GM12878 (cell line): ENCODE data around the gene ANO9. TPM values are rescaled to one million over a fixed set of nuclear protein-coding genes. Genes with fewer than 3 reads are reported as not detected.

ENCODE experiments used
- ATAC-seq: fragments of 200-7000 bp; cut with Tn5 transposase; 3 replicates; pipeline ENCODE4 v1.9.1; 2020; ENCODE audit warnings: mild to moderate bottlenecking, moderate library complexity
- BruUV-seq: library from RNA; stranded (reverse); fragments of 400-500 nt; replicated peaks from 2 replicates; lab custom pipeline; 2021; lab: Mats Ljungman, UMichigan
- CTCF ChIA-PET: fragments of 300-600 bp; sonication (Branson Sonifier 250); formaldehyde crosslinking; extraction: SDS; loops from one replicate; lab custom pipeline; 2021; ENCODE audit warnings: inconsistent platforms; lab: Yijun Ruan, JAX
- POLR2A ChIA-PET: fragments of 350-600 bp; formaldehyde crosslinking; extraction: SDS; loops from one replicate; lab custom pipeline; 2021; ENCODE audit warnings: inconsistent platforms; lab: Charles Lee
- RAD21 ChIA-PET: fragments of 300-600 bp; sonication (Branson Sonifier 250); formaldehyde crosslinking; loops from one replicate; lab custom pipeline; 2023; ENCODE audit warnings: antibody characterized with exemption; ENCODE audit not compliant: unreplicated experiment; lab: Charles Lee
- SMC1A ChIA-PET: fragments of 300-600 bp; sonication (Branson Sonifier 250); formaldehyde crosslinking; loops from one replicate; lab custom pipeline; 2023; ENCODE audit not compliant: unreplicated experiment, uncharacterized antibody; lab: Charles Lee
- DNase-seq: peaks from one replicate; pipeline ENCODE4 v3.0.0-alpha.2; 2011; ENCODE audit warnings: low read depth, low spot score
- FAIRE-seq: peaks from 3 replicates; lab custom pipeline; 2011; peaks lifted over from hg19 to GRCh38; lab: Jason Lieb, UNC
- H2AFZ ChIP-seq: 2 replicates; pipeline ENCODE4 v1.6.0; 2011; ENCODE audit warnings: low read depth, low read length, control low read depth; ENCODE audit not compliant: control insufficient read depth
- H3K27ac ChIP-seq: 2 replicates; pipeline ENCODE4 v1.5.1; 2011; ENCODE audit warnings: control low read depth; ENCODE audit not compliant: control insufficient read depth, insufficient read depth
- H3K27me3 ChIP-seq, 2 experiments: replicated peaks in 1 of 2; 2 replicates each; pipeline versions ENCODE4 v1.6.0 to v1.6.1; 2011; ENCODE audit warnings: low read length in 1 of 2; ENCODE audit not compliant: control insufficient read depth in 2 of 2, insufficient read depth in 2 of 2
- H3K36me3 ChIP-seq, 2 experiments: 2 replicates each; pipeline ENCODE4 v1.5.1; 2011; ENCODE audit warnings: low read length in 1 of 2; ENCODE audit not compliant: control insufficient read depth in 2 of 2, insufficient read depth in 2 of 2
- H3K4me1 ChIP-seq: 2 replicates; pipeline ENCODE4 v1.6.1; 2011; ENCODE audit warnings: mild to moderate bottlenecking, low read length, moderate library complexity, mixed read lengths; ENCODE audit not compliant: control insufficient read depth, insufficient read depth
- H3K4me2 ChIP-seq: 2 replicates; pipeline ENCODE4 v1.6.0; 2011; ENCODE audit warnings: control low read depth; ENCODE audit not compliant: control insufficient read depth, insufficient read depth
- H3K4me3 ChIP-seq: fragments of 200-600 bp; sonication (generic); 2 replicates; pipeline ENCODE4 v1.5.1; 2016
- H3K79me2 ChIP-seq: 2 replicates; pipeline ENCODE4 v1.6.0; 2011; ENCODE audit warnings: low read length; ENCODE audit not compliant: control insufficient read depth, insufficient read depth
- H3K9ac ChIP-seq: 2 replicates; pipeline ENCODE4 v1.8.0; 2011; ENCODE audit warnings: low read length, control low read depth, mixed read lengths; ENCODE audit not compliant: control insufficient read depth, insufficient read depth
- H3K9me3 ChIP-seq: replicated peaks from 3 replicates; pipeline ENCODE4 v1.5.1; 2011; ENCODE audit warnings: mild to moderate bottlenecking, low read length; ENCODE audit not compliant: control insufficient read depth, insufficient read depth
- H4K20me1 ChIP-seq: 2 replicates; pipeline ENCODE4 v1.6.0; 2011; ENCODE audit not compliant: control insufficient read depth, insufficient read depth
- CBX5 ChIP-seq: sonication (generic); IDR thresholded peaks from 2 replicates; pipeline ENCODE4 v1.6.1; 2016; ENCODE audit warnings: low read depth, moderate library complexity, mild to moderate bottlenecking, inconsistent platforms
- ETV6 ChIP-seq, 2 experiments: fragments of 450-650 bp in 1 of 2; IDR thresholded peaks in 1 of 2; conservative IDR thresholded peaks in 1 of 2; 2 replicates each; pipeline ENCODE4 v1.6.1; 2014; ENCODE audit warnings: antibody characterized with exemption in 1 of 2, borderline replicate concordance in 1 of 2, low read depth in 1 of 2, mild to moderate bottlenecking in 1 of 2, moderate library complexity in 1 of 2
- EZH2 ChIP-seq: IDR thresholded peaks from 2 replicates; pipeline ENCODE4 v1.6.1; 2012; ENCODE audit warnings: low read depth, mild to moderate bottlenecking, control low read depth, inconsistent platforms, low read length, borderline replicate concordance; ENCODE audit not compliant: control insufficient read depth
- HDAC6 ChIP-seq: fragments of 200-600 bp; sonication (generic); IDR thresholded peaks from one replicate; pipeline ENCODE4 v1.8.0; 2017; ENCODE audit warnings: antibody characterized with exemption; ENCODE audit not compliant: unreplicated experiment
- NRF1 ChIP-seq: conservative IDR thresholded peaks from 2 replicates; pipeline ENCODE4 v1.6.1; 2011; ENCODE audit warnings: mild to moderate bottlenecking, low read depth, low read length, improper control_type of control experiment
- SMAD5 ChIP-seq: IDR thresholded peaks from 2 replicates; pipeline ENCODE4 v1.6.1; 2016; ENCODE audit warnings: antibody characterized with exemption, low read depth
- TARDBP ChIP-seq: IDR thresholded peaks from 2 replicates; pipeline ENCODE4 v1.6.1; 2016; ENCODE audit warnings: borderline replicate concordance
- WRNIP1 ChIP-seq: IDR thresholded peaks from 2 replicates; pipeline ENCODE4 v1.6.1; 2011; ENCODE audit warnings: low read depth, low read length, improper control_type of control experiment, borderline replicate concordance
- WGBS: methylation state at CpG from one replicate; pipeline ENCODE4 v1.1.6; 2016; ENCODE audit warnings: low lambda C conversion rate; ENCODE audit not compliant: insufficient replicate concordance, insufficient coverage; ENCODE audit errors: missing lambda C conversion rate; 5-methylcytosine and 5-hydroxymethylcytosine counted together
- in situ Hi-C: fragments of 300-500 bp; cut with MboI; formaldehyde crosslinking; loops from 9 replicates; pipeline ENCODE4 v1.14.3; 2018; ENCODE audit warnings: mixed read lengths
- intact Hi-C: fragments of 100-400 bp; cut with micrococcal nuclease; formaldehyde crosslinking; loops from one replicate; pipeline ENCODE4 v1.14.2; 2022; ENCODE audit not compliant: unreplicated experiment
- polyA plus RNA-seq, 11 experiments: library from polyadenylated mRNA; depleted of rRNA in 4 of 11; unstranded in 6 of 11; stranded (reverse) in 5 of 11; fragments of >200 nt; fragmentation: Nextera tagmentation in 4 of 11; fragmentation: Illumina TruSeq in 1 of 11; extraction: Ambion mirVana in 4 of 11; extraction: Trizol in 1 of 11; gene quantifications; 1 replicate in 1 of 11; 2 replicates in 10 of 11; pipeline versions ENCODE4 v1.2.1 to v1.2.3, GENCODE V29; 2011 to 2016; ENCODE audit warnings: inconsistent platforms in 2 of 11, missing spikeins in 2 of 11, low read depth in 1 of 11
- total RNA-seq, 4 experiments: library from RNA; depleted of rRNA in 3 of 4; stranded (reverse); fragments of >200 nt in 3 of 4; fragmentation: Illumina TruSeq in 1 of 4; extraction: Trizol in 1 of 4; gene quantifications; 2 replicates each; pipeline versions ENCODE4 v1.2.1 to v1.2.3, GENCODE V29; 2013 to 2021

The ANO9 gene
- total and polyA plus RNA-seq, 10 of the 15 experiments (the other 5 are each of a cell fraction or from before 2014, with no cell fraction given), result 0.21 to 42.3 (median 12.0) TPM

- H3K36me3 ChIP-seq, result no peaks in the 10 kb centered on the region
- ChIA-PET CTCF (no interaction called here), SMC1A (interaction anchor here (1.2 kb wide), 1 partner anchor 14 kb away, joined by 3 read pairs; no protein-coding TSS in a partner anchor), POLR2A (interaction anchor here (0.5 to 3.6 kb wide), 4 partner anchors 31 to 94 kb away, joined by 3 to 12 read pairs (median 4); partner anchors contain the start of genes HRAS and RNH1), RAD21 (interaction anchor here (1.3 kb wide), 1 partner anchor 64 kb away, joined by 4 read pairs; no protein-coding TSS in a partner anchor)
- no peak overlapping the region for H3K4me3 ChIP-seq
- DNase-seq (no peak), ATAC-seq (no peak), FAIRE-seq (no peak)
- no peak overlapping the region for H2AFZ ChIP-seq
- H3K9ac ChIP-seq, result no peak overlapping the region
- H3K27me3 ChIP-seq, result no peaks in the 10 kb centered on the region
- no peak overlapping the region for H3K4me2 ChIP-seq
- peaks cover 12% of the 10 kb centered on the region for H3K4me1 ChIP-seq
- H3K27ac ChIP-seq, result no peak overlapping the region
- peaks cover 10% of the 10 kb centered on the region for H3K79me2 ChIP-seq
- intact Hi-C loops (loop anchor here (10.0 kb wide), 2 partner anchors 138 to 238 kb away; partner anchors contain the start of genes BET1L, IFITM2 and RIC8A), in situ Hi-C loops (no loop called here)
- H4K20me1 ChIP-seq, result no peaks in the 10 kb centered on the region
- H3K9me3 ChIP-seq, result no peaks in the 10 kb centered on the region
- 82% methylated on average over 16 of the region's 16 CpGs for WGBS
- no TSS peak for BruUV-seq
- TF ChIP-seq EZH2 (no peak), SMAD5 (no peak), CBX5 (no peak), HDAC6 (no peak), NRF1 (no peak), ETV6 (conservative IDR thresholded peaks at IDR 0.05 in 1 of 2, IDR thresholded peaks at IDR 0.05 in 1 of 2; ENCODE audit: borderline replicate concordance in 1 of 2, low read depth in 1 of 2) (no peak), TARDBP (no peak), WRNIP1 (no peak)
These were observed 835 bp upstream of the ANO9 start for GRCh38 chr11:442611-443081.
